HL-60 (cell line): Measurements from ENCODE around the gene ZEB1.

Source experiments
- CTCF ChIP-seq: IDR thresholded peaks from one replicate; pipeline ENCODE4 v1.5.1; 2011; ENCODE audit warnings: low read length, control low read depth, inconsistent platforms; ENCODE audit not compliant: insufficient read depth
- POLR2AphosphoS5 ChIP-seq: IDR thresholded peaks from 2 replicates; pipeline ENCODE4 v1.6.1; 2012; ENCODE audit warnings: low read depth

- TF ChIP-seq POLR2AphosphoS5 (no peak), CTCF (no peak)
These were observed 77.4 kb downstream of the ZEB1 start for GRCh38 chr10:31396376-31396775.
